GM12878 (cell line): ENCODE data around the gene SERPINB10. TPM values are rescaled to one million over a fixed set of nuclear protein-coding genes. Genes with fewer than 3 reads are reported as not detected.

ENCODE experiments used
- CEBPZ ChIP-seq: fragments of 150-350 bp; IDR thresholded peaks from 2 replicates; pipeline ENCODE4 v1.6.1; 2016; ENCODE audit warnings: low read depth, low read length
- CREB1 ChIP-seq: IDR thresholded peaks from 2 replicates; pipeline ENCODE4 v1.6.1; 2012; ENCODE audit warnings: low read depth, mild to moderate bottlenecking, inconsistent platforms
- NFIC ChIP-seq: IDR thresholded peaks from 2 replicates; pipeline ENCODE4 v1.6.1; 2012; ENCODE audit warnings: low read depth, mild to moderate bottlenecking, inconsistent platforms, low read length, moderate library complexity
- NR2C2 ChIP-seq: IDR thresholded peaks from 2 replicates; pipeline ENCODE4 v1.6.1; 2011; ENCODE audit warnings: borderline replicate concordance, low read depth; ENCODE audit not compliant: control insufficient read depth, insufficient read length
- NR2F1 ChIP-seq: fragments of 450-650 bp; conservative IDR thresholded peaks from 2 replicates; pipeline ENCODE4 v1.6.1; 2017; ENCODE audit warnings: mild to moderate bottlenecking
- SPI1 ChIP-seq: IDR thresholded peaks from 2 replicates; pipeline ENCODE4 v1.6.1; 2011; ENCODE audit warnings: low read depth, mild to moderate bottlenecking, low read length, moderate library complexity, borderline replicate concordance; ENCODE audit not compliant: insufficient read depth
- ZBTB11 ChIP-seq: fragments of 450-650 bp; formaldehyde crosslinking; IDR thresholded peaks from 2 replicates; pipeline ENCODE4 v1.5.0; 2022; ENCODE audit warnings: mild to moderate bottlenecking, missing genetic modification characterization
- ZNF217 ChIP-seq: fragments of 450-650 bp; IDR thresholded peaks from 2 replicates; pipeline ENCODE4 v1.6.1; 2017; ENCODE audit warnings: antibody characterized with exemption, mild to moderate bottlenecking
- polyA plus RNA-seq, 11 experiments: library from polyadenylated mRNA; depleted of rRNA in 4 of 11; unstranded in 6 of 11; stranded (reverse) in 5 of 11; fragments of >200 nt; fragmentation: Nextera tagmentation in 4 of 11; fragmentation: Illumina TruSeq in 1 of 11; extraction: Ambion mirVana in 4 of 11; extraction: Trizol in 1 of 11; gene quantifications; 1 replicate in 1 of 11; 2 replicates in 10 of 11; pipeline versions ENCODE4 v1.2.1 to v1.2.3, GENCODE V29; 2011 to 2016; ENCODE audit warnings: inconsistent platforms in 2 of 11, missing spikeins in 2 of 11, low read depth in 1 of 11
- total RNA-seq, 4 experiments: library from RNA; depleted of rRNA in 3 of 4; stranded (reverse); fragments of >200 nt in 3 of 4; fragmentation: Illumina TruSeq in 1 of 4; extraction: Trizol in 1 of 4; gene quantifications; 2 replicates each; pipeline versions ENCODE4 v1.2.1 to v1.2.3, GENCODE V29; 2013 to 2021

Gene SERPINB10
- total and polyA plus RNA-seq, 10 of the 15 experiments (the other 5 are each of a cell fraction or from before 2014, with no cell fraction given), result 12.0 to 83.5 (median 24.1) TPM

GRCh38 chr18:63909870-63910269 is 2.1 kb downstream of the SERPINB10 start (continued):
- TF ChIP-seq CEBPZ, result no peak
- TF ChIP-seq SPI1, result no peak
- TF ChIP-seq NFIC, result 0 out of 2 replicates have a peak, but pooled peaks have one; percentile 47
- no peak for TF ChIP-seq ZBTB11 (CRISPR knock-in tag)
- no peak for TF ChIP-seq NR2C2
- TF ChIP-seq CREB1, result peak; percentile 36; the same call in 1 of the 2 replicates
- no peak for TF ChIP-seq NR2F1
- no peak for TF ChIP-seq ZNF217
- TF ChIP-seq, all 136 proteins: peak for 7
